ENCODE data around the gene WIPF1.

WIPF1 gene

DNA sequence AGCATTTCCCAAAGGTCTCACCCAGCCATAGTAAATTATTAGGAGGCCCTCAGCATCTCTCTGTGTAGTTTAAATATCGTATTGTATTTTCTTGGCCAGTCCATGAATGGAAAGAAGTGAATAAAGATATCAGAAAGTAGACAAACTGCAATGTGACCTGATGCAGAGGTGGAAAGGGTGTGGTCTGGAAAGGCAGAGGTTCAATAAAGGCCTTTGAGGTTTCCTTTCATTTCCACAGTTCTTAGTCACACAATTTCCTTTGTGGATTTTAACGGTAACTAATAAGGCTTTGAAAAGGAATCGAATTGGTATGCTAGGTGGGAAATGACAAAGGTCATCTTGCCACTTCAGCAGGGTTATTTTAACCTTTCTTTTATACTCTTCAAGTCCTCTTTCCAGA, 20.1 kb upstream of the WIPF1 start:
- no peak for DNase-seq

DNA sequence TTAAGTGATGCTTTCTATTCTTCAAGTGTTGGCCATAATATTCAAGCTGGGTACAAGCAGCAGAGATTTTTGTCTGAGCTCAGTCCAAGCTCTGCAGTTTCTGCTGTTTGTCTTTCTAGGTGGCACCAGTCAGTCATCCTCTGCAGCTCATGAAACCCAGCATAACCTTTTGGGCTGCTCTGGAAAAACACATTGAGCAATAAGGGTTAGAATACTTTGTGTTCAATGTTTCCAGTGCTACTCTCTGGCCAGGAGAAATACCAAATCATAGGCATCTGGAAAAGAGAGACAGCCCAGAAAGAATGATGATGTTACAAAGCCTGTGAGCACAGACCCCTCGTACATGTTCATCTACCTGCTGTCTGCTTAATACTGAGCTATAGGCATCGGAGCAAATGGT, 19.5 kb upstream of the WIPF1 start:
- DNase-seq: no peak

DNA sequence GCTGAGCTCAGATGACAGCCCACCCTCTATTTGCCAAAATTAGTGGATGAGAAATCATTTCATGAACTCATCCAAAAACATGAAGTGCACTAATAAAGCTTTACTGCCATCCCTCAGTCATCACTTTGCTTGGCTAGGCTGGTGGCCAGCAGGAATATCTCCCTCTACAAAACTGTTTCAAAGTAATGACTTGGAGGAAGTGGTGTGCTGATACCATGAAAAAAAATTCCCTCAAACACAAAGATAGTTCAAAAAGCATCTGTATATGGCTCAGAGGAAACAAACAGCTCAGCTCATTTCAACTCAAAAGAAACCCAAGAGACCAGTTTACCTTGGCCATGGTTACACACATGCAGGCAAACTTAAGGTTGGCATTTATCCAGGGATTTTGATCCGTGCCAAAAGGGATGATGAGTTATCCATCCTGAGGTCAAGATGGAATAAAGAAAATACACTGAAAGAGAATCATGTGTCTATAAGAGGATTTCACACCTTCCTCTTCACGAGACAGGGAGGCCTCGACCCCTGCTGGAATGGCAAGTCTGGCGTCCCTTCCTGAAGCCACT, 18.4 kb upstream of the WIPF1 start:
- no peak for DNase-seq

DNA sequence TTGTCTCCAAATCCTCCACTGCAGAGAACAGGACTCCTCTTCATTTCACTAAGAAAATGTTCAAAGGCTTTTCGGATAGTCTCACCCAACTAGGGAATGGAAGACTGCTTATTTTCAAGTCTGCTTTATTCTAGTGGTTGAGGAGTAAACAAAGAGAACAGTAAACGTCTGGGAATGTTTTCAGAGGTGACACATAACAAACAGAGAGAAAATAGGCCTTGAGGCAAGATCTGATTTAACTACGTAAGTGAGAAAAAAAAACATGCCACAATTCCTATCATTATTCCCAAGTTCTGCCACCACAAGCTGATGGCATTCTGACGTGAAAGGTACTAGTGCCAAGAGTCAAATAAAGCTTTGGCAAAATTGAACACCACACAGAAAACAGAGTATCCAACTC, 16.7 kb upstream of the WIPF1 start:
- DNase-seq: no peak

DNA sequence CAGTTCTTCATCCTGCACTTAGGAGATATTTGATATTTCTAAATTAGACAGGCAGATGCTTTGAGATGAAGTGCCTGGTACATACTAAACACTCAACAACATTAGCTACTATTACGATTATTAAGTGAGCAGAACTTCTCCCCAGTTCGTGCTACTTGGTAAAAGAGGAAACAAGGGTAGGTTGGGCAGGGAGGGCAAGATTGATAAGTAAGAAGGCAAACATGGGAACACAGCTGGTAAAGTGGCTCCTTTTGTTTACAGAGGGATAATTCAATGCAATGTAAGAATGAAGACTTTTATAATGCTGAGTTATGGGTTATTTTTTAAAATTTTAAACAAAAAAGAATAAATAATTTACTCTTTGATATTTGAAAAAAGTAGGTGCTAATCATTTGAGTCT, 15.9 kb upstream of the WIPF1 start:
- DNase-seq: no peak

DNA sequence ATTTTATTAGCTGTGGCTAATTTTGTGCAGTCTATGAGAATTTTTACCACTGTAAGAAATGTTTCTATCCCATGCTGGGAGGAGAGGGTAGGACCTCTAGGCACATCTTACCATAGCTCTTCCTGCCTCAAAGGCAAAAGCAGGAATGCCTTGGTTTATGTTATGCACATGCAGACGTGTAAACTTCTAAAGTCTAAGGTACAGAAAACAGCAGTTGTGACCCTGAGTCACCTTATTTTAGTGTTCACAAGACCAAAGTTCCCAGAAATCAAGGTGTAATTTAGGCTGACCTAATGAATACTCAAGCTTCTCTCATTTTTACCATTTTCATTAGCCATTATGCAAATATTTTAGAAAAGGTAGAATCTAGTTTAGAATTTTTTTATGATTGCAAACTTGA, 15.4 kb upstream of the WIPF1 start:
- DNase-seq: no peak

DNA sequence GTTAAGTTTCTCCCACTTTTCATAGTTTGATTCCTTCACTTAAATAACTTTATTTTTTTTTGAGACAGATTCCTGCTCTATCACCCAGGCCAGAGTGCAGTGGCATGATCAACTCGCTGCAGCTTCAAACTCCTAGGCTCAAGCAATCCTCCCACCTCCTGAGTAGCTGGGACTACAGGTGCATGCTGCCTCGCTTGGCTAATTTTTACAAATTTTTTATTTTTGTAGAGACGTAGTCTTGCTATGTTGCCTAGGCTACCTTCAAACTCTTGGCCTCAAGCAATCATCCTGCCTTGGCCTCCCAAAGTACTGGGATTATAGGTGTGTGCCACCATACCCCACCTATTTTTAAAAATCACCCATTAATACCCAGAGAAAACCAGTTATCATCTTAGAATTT, 14.2 kb upstream of the WIPF1 start:
- DNase-seq: no peak

DNA sequence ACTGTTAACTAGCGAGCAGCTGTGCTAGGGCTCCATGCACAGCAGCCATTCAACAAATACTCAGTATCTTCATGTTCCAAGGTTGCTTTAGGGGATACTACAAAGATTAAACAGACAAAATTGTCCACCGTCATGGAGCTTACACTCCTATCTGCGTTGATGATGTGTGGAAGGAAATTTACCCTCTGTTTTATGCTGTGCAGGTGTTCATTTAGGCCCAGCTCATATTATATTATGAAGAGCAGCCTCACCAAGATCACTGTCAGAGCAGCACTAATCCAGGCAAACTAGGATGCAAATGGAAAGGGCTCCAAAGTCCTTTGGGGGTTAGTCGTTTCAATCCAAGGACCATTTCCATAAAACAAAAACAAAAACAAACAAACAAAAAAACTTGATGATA, 13.4 kb upstream of the WIPF1 start:
- DNase-seq: no peak

DNA sequence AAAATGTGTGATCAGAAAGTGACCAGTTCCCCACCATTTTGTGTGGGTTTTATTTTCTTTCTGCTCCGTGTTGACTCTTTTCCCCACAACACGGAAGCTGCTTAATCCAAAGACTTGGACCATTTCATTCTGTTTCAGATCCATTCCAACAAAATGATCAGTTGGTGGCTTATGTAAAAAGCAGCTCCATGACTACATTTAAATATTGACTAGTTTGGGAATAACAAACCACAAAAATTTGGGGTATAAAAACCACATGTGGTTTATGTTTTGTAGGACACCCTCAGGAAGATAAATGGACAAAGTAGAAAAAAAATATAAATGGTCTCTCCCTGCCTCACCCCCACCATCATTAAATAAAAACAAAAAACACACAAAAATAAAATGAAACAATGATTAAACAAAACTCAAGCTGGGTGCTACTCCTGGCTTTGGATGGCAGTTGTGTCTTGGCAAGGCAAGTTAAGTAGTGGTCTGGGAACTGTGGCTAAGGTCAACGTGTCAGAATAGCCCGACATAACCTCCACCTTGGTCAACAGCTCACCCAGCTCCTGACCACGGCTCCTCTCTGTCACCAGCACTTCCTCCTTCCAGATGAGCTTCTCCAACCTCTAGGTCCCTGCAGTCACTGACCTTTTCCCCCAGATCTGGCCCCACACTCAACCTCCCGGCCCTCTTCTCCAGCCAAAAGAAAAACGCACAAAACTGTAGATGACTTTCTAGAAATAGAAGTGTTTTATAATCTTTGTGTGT, 12.8 kb upstream of the WIPF1 start:
- DNase-seq: no peak

DNA sequence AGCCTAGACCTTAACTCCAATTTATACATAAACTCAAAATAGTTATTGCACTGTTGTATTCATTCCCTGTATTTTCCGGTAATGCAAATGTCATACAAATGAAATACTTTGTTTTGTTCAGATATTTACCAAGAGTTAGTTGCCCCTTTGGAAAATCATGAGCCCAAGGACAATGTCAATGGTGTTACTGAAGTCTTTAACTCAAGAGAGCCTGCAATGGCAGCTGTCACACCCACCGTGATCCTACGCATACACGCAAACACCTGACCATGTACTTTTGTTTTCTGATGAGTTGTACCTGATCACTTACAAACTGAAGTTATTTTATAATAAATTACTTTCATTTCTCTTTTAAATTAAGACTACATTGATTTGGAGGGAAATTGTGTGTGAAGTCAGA, 11.7 kb upstream of the WIPF1 start:
- no peak for DNase-seq

DNA sequence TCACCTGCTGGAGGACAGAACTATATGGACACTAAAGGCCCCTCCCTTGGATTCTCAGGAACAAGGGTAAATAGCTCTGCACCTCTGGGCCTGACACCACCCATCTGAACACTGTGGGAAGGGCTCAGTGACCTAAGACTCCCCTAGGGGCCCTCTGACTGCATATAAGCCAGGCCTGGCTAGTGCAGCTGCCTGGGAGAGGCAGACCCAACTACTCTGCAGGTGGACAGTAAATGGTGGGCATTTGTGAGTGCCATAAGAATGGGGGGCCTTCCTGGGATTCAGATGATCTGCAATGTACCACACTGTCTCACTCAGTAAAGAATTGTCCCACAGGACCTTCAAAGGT, 11.2 kb upstream of the WIPF1 start:
- DNase-seq: no peak

DNA sequence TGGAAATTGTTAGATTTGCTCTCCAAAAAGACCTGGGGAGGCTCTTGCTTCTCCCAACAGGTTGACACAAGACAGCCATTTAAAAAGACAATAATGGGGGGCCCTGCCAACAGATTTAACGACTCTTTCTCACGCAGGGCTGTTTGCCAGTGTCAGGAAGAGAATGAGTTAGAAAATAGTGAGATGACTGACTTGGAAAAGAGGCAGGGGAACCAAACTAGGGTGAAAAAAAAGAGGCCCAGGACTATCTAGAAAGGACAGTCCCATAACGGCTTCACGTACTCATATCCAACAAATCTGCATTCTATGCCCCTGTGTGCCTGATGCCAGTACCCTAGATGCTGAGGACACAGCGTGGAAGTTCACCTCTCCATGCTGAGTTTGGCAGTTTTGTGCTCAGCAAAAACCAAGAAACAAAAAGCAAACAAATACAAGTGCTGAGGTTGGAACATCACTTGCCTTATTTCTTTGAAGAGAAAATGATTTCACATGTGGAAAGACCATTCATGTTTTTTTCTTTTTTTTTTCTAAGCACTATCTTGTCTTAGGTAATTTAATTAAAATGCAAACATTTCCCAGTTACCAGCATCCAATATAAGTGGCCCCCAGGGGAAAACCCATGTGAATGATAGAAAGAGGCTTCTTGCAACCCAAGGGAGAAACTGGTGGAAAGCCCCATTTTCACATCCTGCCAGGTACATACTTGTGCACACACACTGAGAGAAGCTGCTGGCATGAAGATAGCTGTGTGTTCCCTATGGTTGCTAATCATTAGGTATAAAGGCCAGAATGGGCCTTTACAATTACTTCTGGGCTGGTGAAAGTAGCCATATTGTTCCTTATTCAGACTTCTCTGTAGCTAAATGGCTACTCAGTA, 10.6 kb upstream of the WIPF1 start:
- DNase-seq: no peak

DNA sequence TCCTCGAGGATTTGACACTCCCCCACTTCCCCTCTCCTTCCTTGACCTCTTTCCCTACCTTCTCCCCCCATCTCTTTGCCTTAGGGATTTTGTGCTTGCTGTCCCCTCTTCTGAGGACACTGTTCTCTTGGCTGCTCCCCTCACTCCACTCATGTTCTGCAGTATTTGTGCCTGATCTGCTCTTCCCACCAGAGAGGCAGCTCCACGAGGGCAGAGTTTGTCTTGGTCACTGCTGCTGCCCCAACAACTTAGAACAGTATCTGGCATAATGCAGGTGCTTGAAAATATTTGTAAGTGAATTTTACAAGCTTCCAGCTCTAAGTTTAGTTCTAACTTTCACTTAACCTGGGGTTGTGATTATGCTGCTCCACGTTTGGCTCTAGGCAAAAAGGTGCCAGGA, 10.0 kb upstream of the WIPF1 start:
- no peak for DNase-seq

DNA sequence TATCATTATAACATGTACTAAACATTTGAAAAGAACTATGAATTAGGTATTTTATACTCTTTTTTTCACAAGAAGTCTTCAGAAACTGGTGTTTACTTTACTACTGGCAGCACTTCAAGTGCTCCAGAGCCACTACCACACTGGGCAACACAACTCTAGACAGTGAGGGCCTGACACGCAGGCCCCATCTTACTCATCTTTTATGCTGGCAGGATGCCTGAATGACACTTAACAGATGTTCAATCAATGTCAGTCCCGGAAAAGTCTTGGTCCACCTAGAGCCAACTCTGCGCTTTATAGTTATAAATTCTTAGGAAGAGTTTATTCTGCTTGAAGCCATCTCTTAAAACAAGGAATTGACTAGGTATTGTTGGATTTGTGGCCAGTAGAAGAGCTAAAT, 8.7 kb upstream of the WIPF1 start:
- DNase-seq: no peak

DNA sequence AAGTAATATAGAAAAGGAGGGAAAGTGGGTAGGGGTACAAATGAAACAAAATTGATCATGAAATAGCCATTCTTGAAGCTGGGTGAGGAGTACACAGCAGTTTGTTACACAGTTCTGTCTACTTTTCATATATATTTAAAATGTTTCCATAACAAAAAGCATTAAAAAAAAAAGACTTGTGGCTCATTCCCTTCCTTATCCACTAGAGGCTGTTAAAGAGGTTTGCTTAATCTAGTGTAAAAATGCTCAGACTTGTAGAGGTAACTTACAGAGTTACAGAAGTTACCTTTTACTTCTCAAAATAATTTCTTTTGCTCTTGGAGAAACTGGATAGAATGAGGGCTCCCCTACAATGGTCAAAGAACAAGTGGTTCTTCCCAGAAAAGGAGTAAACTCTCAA, 8.1 kb upstream of the WIPF1 start:
- no peak for DNase-seq

DNA sequence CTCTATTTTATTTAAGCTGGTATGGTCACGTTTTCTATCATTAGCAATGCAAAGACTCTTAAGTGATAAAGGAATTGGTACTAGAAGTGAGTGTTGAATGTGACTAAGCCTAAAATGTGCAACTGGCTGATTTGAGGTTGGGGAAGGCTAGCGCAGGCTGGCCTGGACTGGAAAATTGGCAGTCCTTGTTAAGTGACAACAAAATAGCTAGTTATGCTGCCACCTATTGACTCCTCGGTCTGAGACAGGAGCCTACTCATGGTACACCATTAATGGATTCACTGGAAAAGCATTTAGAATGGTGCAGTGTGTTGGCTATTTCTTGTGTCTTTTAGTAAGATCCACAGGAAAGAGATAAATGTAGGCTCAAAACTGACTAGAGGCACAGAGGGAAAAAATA, 5.7 kb upstream of the WIPF1 start:
- no peak for DNase-seq

DNA sequence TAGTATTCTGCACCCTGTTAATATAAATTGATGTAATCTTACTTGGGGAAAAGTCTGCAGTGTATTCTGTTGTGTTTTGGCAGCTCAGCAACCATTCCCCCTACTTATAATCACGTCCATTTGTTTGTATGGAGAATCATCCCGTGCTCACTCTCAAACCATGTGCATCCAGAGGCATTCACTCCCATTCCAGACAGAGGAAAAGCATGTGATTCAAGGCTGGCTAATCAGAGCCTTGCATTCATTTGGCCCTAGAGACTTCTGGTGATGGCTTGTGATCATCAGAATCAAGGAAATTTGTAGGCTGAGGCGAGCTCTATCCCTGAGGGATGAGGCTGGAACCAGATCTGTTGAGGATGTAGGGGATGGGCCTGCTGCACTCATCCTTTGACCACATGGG, 5.1 kb upstream of the WIPF1 start:
- DNase-seq: no peak

DNA sequence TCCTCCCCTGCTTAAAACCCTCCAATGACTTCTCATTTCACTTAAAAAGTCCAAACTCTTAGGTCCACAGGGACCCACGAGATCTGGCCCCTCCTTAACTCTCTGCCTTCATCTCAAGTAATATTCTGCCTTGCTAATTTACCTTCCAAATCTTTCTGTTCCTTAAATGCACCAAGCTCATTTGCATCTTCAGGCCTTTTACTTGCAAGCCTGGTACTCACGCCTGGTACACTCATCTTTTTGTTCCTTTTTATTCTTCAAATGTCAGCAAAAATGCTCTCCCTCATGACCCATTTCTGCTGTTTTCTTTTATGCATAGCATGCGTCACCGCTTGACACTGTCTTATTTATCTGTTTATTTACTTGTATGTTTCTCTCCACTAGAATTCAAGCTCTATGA, 2.7 kb upstream of the WIPF1 start:
- DNase-seq: no peak

DNA sequence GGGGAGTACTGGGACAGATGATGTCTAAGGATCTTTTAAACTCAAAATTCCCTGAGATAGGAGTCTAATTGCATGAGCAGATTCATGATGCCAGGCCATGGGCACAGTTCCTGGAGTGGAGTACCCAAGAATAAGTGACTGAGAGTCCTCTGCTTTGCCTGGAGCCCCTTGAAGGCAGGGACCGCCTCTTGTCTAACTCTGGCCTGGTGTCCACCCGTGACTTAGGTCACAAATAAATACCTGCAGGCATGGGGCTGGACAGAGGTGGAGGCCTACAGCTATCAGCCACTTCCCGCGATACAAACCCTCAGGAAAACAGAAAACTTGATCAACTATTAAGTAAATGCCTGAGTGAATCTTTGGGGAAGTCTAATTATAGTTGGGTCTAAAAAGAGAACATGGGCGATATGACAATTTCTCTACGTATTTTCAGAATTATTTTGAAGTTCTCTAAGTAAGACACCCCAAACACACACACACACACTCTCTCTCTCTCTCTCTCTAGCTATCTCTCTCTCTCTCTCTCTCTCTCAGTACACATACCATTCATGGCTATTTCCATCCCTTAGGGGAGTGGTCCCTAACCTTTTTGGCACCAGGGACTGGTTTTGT, 1.8 kb upstream of the WIPF1 start:
- no peak for DNase-seq

DNA sequence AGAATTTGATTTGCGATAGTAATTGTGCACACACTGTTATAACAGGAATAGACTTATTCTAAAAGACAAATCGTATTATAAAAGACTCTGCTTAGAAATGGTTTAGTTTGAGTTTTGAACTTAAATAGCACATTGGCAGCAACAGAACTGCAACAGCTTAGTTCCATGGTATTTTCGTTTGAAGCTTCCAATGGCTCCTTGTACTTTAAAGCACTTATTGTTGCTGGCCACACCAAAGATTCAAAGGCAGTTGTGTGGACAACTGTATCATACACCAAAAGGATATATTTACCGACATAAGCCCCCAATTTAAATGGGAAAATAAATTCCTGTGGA, 627 bp downstream of the WIPF1 start:
- DNase-seq: no peak

DNA sequence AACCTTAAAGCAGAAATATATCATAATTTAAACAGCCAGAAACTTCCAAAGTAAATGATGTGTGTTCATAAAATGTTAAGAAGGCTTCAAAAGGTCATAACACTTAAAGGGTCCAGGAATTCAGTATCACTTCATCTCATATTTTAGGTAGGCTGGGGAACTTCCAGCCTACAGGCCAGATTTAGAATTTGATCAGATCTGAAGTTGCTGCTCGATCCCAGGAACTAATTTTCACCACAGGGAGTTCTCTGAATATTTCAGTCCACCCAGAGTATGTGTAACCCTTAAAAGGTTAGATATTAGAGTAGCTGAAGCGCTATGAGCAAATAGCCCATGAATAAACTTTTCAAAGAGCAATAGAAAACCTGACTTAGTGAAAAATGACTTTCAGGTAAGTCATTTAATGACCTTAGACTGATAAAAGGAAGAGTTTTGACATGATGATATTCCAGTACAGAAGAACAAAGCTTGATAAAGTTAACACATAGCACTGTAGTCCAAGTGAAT, 1.7 kb downstream of the WIPF1 start:
- DNase-seq: no peak

DNA sequence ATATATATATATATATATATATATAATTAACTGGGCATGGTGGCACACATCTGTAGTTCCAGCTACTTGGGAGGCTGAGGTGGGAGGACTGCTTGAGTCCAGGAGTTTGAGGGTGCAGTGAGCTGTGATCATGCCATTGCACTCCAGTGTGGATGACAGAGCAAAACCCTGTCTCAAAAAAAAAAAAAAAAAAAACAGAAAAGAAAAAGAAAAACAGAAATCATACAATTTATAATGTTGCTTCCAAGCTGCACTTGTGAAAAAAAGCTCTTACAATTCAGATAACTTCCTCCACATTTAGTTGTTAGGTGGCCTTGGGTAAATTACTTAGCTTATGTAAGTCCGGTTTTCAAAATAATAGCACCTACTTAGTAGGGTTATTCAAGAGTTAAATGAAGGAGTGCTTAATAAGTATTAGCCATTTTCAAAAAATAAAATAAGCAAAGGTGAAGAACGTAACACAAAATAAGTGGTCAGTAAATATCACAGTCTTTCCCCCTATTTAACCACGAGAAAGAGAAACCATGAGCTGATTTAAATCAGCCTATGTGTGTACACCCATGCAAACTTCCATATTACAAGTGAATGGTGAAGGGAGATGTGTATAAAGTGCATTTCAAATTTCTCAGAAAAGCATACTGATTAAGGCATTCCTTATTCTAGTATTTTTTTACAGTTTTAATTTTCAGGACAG, 2.3 kb downstream of the WIPF1 start:
- DNase-seq: no peak

DNA sequence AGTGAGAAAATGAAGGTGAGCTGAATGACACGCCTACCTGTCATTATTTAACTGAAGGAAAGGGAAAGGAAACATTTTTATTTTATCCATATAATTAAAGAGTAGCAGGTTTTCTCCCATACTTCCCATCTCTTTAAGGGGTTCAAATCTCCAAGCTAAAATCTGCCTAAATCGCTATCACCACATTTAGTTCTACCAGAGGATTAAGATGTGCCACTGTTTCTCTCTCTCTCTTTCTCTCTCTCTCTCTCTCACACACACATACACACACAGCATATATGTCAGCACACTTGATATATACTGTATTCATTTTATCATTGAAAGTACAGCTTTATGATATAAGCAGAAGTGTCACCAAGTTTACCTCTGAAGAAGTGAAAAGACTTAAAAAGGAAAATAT, 3.1 kb downstream of the WIPF1 start:
- DNase-seq: no peak

All from activated CD4-positive, CD25-positive, alpha-beta regulatory T cell treated with anti-CD3 and anti-CD28 coated beads, Interleukin-2, amount 50 U/mL, for 72 hours (primary cell).